ENCODE data around the gene PADI2. TPM values are rescaled to one million over a fixed set of nuclear protein-coding genes. Genes with fewer than 3 reads are reported as not detected.

Gene PADI2
- total RNA-seq, 2 experiments from 2014 or later: 0.08 TPM; not detected in 1

DNA sequence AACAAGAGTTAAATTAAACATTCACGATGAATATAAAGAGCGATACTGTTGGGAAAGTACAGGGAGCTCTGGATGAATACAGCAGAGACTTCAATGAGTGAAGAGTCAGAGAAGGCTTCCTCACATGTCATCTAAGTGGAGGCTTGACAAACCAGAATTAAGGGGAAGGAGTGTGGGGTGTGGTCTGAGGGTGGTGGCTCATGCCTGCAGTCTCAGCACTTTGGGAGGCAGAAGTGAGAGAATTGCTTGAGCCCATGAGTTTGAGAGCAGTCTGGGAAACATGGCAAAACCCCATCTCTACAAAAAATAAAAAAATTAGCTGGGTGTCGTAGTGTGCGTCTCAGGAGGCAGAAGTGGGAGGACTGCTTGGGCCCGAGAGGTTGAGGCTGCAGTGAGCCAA lies 74.1 kb downstream of the PADI2 start:
- H3K79me2 ChIP-seq (ENCODE audit: insufficient read depth, low read depth, low read length): peaks cover 29% of the 10 kb centered on the region
- POLR2A ChIA-PET: interaction anchor here (0.5 kb wide), 2 partner anchors 1139 to 1322 kb away, joined by 4 read pairs; no protein-coding TSS in a partner anchor
- H3K36me3 ChIP-seq (ENCODE audit: insufficient read depth, low read length): peaks cover 74% of the 10 kb centered on the region
- no peak overlapping the region for H3K4me2 ChIP-seq (ENCODE audit: low read length)
- no peak for TF ChIP-seq EZH2phosphoT487 (IDR thresholded peaks at IDR 0.05; ENCODE audit: borderline replicate concordance, low read depth, low read length)
- TF ChIP-seq, protein P1, sequence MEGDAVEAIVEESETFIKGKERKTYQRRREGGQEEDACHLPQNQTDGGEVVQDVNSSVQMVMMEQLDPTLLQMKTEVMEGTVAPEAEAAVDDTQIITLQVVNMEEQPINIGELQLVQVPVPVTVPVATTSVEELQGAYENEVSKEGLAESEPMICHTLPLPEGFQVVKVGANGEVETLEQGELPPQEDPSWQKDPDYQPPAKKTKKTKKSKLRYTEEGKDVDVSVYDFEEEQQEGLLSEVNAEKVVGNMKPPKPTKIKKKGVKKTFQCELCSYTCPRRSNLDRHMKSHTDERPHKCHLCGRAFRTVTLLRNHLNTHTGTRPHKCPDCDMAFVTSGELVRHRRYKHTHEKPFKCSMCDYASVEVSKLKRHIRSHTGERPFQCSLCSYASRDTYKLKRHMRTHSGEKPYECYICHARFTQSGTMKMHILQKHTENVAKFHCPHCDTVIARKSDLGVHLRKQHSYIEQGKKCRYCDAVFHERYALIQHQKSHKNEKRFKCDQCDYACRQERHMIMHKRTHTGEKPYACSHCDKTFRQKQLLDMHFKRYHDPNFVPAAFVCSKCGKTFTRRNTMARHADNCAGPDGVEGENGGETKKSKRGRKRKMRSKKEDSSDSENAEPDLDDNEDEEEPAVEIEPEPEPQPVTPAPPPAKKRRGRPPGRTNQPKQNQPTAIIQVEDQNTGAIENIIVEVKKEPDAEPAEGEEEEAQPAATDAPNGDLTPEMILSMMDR (conservative IDR thresholded peaks at IDR 0.05; ENCODE audit: low read length): no peak
- H3K27ac ChIP-seq (ENCODE audit: low read depth, low read length, poor library complexity, severe bottlenecking): no peak overlapping the region
- no peak for DNase-seq (ENCODE audit: low spot score)
- no peak overlapping the region for H3K4me3 ChIP-seq (ENCODE audit: low read depth, low read length, poor library complexity, severe bottlenecking)
- intact Hi-C loops (cut with micrococcal nuclease; ENCODE audit: unreplicated experiment): loop anchor here (5.0 kb wide), 1 partner anchor 133 kb away; no protein-coding TSS in a partner anchor
- H4K20me1 ChIP-seq (ENCODE audit: insufficient read depth, low read length): no peaks in the 10 kb centered on the region; the same call in 1 of the 2 replicates
- H3K9me3 ChIP-seq (ENCODE audit: low read length): no peaks in the 10 kb centered on the region
- no peaks in the 10 kb centered on the region for H3K9me2 ChIP-seq (ENCODE audit: insufficient read depth, low read length)
- no TSS peak for BruUV-seq (replicated peaks)
- H2AFZ ChIP-seq (ENCODE audit: low read length): no peak overlapping the region
- CTCF ChIA-PET (ENCODE audit: unreplicated experiment): no interaction called here
- peaks cover 6% of the 10 kb centered on the region for H3K4me1 ChIP-seq (ENCODE audit: insufficient read depth, low read length, poor library complexity, severe bottlenecking)

DNA sequence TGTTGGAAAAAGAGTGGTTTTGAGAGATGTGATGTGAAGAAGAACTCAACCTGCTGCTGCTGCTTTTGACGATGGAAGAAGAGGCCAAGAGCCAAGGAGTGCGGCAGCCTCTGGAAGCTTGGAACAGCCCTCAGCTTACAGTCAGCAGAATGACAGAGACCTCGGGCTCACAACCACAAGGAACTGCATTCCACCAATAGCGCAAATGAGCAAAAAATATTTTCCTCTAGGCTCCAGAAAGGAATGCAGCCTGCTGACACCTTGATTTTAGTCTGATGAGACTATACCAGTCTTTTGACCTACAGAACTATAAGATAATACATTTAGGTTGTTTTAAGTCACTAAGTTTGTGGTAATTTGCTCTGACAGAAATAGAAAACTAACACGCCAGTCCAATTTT lies 75.6 kb downstream of the PADI2 start:
- Histone ChIP-seq H3K4me2 (ENCODE audit: low read length) (no peak overlapping the region), H3K79me2 (ENCODE audit: insufficient read depth, low read depth, low read length) (peaks cover 21% of the 10 kb centered on the region), H3K9me2 (ENCODE audit: insufficient read depth, low read length) (no peaks in the 10 kb centered on the region), H3K36me3 (ENCODE audit: insufficient read depth, low read length) (peaks cover 76% of the 10 kb centered on the region), H2AFZ (ENCODE audit: low read length) (no peak overlapping the region), H3K4me1 (ENCODE audit: insufficient read depth, low read length, poor library complexity, severe bottlenecking) (peaks cover 6% of the 10 kb centered on the region), H3K4me3 (ENCODE audit: low read depth, low read length, poor library complexity, severe bottlenecking) (no peak overlapping the region), H3K9me3 (ENCODE audit: low read length) (no peaks in the 10 kb centered on the region), H3K27ac (ENCODE audit: low read depth, low read length, poor library complexity, severe bottlenecking) (no peak overlapping the region), H4K20me1 (ENCODE audit: insufficient read depth, low read length) (no peaks in the 10 kb centered on the region; the same call in 1 of the 2 replicates)
- BruUV-seq (replicated peaks): no TSS peak
- POLR2A ChIA-PET: no interaction called here
- CTCF ChIA-PET (ENCODE audit: unreplicated experiment): no interaction called here
- TF ChIP-seq EZH2phosphoT487 (IDR thresholded peaks at IDR 0.05; ENCODE audit: borderline replicate concordance, low read depth, low read length): no peak
- TF ChIP-seq, protein P1 (conservative IDR thresholded peaks at IDR 0.05; ENCODE audit: low read length): no peak
- intact Hi-C loops (cut with micrococcal nuclease; ENCODE audit: unreplicated experiment): no loop called here
- DNase-seq (ENCODE audit: low spot score): no peak

DNA sequence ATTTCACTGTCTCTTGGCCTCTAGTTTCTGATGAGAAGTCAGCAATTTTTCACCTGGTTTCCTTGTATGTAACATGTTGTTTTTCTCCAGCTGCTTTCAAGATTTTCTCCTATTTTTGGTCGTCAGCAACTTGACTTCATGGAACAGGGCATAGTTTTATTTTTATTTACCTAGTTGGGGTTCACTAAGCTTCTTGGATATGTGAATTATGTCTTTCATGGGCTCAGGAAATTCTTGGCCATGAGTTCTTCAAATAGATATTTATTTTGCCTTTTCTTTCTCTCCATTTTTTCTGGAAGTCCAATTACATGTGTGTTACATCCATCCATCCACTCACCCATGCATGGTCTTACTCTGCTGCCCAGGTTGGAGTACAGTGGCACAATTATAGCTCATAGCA lies 79.1 kb downstream of the PADI2 start:
- Histone ChIP-seq H3K4me2 (ENCODE audit: low read length) (no peak overlapping the region), H3K9me3 (ENCODE audit: low read length) (no peaks in the 10 kb centered on the region), H2AFZ (ENCODE audit: low read length) (no peak overlapping the region), H3K4me3 (ENCODE audit: low read depth, low read length, poor library complexity, severe bottlenecking) (no peak overlapping the region), H4K20me1 (ENCODE audit: insufficient read depth, low read length) (no peaks in the 10 kb centered on the region), H3K4me1 (ENCODE audit: insufficient read depth, low read length, poor library complexity, severe bottlenecking) (no peaks in the 10 kb centered on the region), H3K79me2 (ENCODE audit: insufficient read depth, low read depth, low read length) (peaks cover 20% of the 10 kb centered on the region; the same call in 1 of the 2 replicates), H3K36me3 (ENCODE audit: insufficient read depth, low read length) (peaks cover 86% of the 10 kb centered on the region), H3K27ac (ENCODE audit: low read depth, low read length, poor library complexity, severe bottlenecking) (no peak overlapping the region), H3K9me2 (ENCODE audit: insufficient read depth, low read length) (no peaks in the 10 kb centered on the region)
- TF ChIP-seq, protein P1 (conservative IDR thresholded peaks at IDR 0.05; ENCODE audit: low read length): no peak
- no peak for TF ChIP-seq EZH2phosphoT487 (IDR thresholded peaks at IDR 0.05; ENCODE audit: borderline replicate concordance, low read depth, low read length)
- BruUV-seq (replicated peaks): no TSS peak
- CTCF ChIA-PET (ENCODE audit: unreplicated experiment): no interaction called here
- no peak for DNase-seq (ENCODE audit: low spot score)
- POLR2A ChIA-PET: interaction anchor here (1.1 kb wide), 1 partner anchor 8 kb away, joined by 3 read pairs; no protein-coding TSS in a partner anchor
- intact Hi-C loops (cut with micrococcal nuclease; ENCODE audit: unreplicated experiment): no loop called here

Data from OCI-LY7 (cell line).